GM13976 (cell line): ENCODE data around the gene TBC1D22A.
"Not testable (repeated sequence)": the region's sequence is repeated elsewhere in the genome, so short reads cannot be mapped to it uniquely, and the experiment has no call there.

Source experiments
- DNase-seq: peaks from one replicate; pipeline ENCODE4 v3.0.0; 2012; ENCODE audit warnings: low spot score
- in situ Hi-C: fragments of 300-500 bp; cut with MboI; formaldehyde crosslinking; loops from one replicate; pipeline ENCODE4 v1.12.0; 2022; ENCODE audit warnings: low sequenced_read_pairs, mixed read lengths, inconsistent platforms; ENCODE audit not compliant: unreplicated experiment
- TF ChIP-seq, protein P1 (sequence below): IDR thresholded peaks from 2 replicates; pipeline ENCODE4 v1.5.1; 2012; ENCODE audit warnings: borderline replicate concordance, mild to moderate bottlenecking; ENCODE audit not compliant: insufficient read depth; ENCODE audit errors: extremely low read depth, missing control alignments, control extremely low read depth

The TBC1D22A gene

DNA sequence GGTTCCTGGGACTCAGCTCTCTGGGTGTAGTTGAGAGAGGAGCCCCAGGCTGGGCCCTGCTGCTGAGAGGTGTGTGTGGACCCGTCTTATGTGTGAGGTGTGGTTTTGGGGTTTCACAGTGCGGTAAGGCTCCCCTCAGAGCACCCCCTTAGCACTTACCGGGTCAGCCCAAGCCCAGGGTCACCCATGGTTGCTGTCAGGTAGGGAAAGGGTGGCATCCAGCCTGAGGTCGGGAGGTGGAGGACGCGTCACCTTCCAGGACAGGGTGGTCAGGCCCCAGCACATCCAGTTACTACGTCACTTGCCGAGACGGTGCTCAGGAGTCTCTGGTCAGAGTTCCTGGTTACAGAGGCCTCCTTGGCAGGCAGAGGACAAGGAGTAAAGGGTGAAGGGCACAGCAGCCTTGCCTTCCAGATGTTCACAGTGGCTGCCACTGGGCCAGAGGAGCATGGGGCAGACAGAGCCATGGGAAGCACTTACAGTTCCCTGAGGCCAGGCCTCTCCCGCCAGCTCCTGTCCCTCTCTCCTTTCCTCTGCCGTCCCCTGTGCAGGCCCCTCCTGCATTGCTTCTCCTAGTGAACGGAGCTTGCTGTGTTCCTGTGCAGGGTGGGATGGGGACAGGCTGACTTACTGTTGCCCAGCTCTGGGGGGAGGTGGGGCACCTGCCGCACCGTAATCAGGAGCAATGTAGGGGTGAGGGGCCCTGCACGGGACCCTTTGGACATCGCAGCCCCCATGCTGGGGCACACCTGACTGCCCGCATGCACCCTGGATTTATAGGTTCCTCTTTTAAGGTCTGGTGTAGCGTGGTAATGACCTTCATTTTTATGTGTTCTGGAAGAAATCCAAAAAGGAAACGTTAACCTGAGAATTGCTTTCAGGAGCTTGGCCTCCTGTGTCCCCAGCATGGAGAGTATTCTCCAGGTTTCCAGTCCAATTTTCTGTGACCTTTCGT lies 285.9 kb downstream of the TBC1D22A start:
- in situ Hi-C loops = no loop called here
- TF ChIP-seq, protein P1, sequence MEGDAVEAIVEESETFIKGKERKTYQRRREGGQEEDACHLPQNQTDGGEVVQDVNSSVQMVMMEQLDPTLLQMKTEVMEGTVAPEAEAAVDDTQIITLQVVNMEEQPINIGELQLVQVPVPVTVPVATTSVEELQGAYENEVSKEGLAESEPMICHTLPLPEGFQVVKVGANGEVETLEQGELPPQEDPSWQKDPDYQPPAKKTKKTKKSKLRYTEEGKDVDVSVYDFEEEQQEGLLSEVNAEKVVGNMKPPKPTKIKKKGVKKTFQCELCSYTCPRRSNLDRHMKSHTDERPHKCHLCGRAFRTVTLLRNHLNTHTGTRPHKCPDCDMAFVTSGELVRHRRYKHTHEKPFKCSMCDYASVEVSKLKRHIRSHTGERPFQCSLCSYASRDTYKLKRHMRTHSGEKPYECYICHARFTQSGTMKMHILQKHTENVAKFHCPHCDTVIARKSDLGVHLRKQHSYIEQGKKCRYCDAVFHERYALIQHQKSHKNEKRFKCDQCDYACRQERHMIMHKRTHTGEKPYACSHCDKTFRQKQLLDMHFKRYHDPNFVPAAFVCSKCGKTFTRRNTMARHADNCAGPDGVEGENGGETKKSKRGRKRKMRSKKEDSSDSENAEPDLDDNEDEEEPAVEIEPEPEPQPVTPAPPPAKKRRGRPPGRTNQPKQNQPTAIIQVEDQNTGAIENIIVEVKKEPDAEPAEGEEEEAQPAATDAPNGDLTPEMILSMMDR = no peak
- DNase-seq = no peak

DNA sequence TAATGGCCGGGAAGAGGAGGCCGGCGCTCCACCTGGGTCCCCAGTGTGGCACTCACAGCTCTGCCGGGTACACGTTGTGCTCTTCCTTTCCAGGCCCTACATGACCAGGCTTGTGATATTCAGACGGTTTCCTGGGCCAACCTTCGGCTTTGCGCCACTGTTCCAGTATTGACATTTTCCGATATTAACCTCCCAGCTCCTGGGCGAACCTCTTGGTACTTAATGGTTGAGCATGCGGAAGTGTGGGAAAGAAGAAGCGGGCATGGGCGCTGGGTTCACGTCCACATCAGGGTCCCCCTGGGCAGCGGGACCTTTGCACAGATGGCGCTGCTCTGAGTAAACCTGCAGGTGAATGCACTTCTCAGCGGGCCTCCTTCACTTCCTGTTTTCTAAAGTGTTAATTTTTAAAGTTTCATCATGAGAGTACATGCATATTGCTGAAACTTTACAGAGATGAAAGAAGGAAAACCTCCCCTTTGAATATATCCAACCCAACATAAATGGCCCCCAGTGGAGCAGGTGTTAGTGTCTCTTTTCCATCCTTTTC lies 286.7 kb downstream of the TBC1D22A start:
- no peak for DNase-seq
- in situ Hi-C loops = no loop called here

DNA sequence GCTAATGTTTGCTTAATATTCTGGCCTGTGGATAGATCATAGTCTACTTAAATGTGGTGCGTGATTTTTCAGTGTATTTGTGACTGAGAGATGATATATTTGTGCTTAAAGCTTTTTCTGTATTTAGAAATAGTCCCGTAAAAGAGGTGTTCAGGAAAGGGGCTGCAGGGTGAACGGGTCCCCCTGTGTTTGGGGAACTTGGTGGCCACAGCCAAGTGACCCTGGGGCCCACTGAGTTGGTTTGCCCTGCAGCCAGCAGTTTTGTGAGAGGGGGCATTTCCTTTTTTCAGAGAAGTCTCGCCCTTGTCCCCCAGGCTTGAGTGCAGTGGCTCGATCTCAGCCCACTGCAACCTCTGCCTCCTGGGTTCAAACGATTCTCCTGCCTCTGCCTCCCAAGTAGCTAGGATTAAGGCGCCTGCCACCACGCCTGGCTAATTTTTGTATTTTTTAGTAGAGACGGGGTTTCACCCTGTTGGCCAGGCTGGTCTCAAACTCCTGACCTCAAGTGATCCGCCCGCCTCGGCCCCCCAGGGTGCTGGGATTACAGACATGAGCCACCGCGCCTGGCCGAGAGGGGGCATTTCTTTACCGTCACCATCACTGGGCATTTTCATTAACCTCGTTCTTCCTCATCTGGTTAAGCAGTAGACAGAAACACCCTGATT lies 287.4 kb downstream of the TBC1D22A start:
- DNase-seq, in situ Hi-C loops: not testable (repeated sequence)

More for the DNA sequence above, 286.7 kb downstream of the TBC1D22A start:
- TF ChIP-seq, protein P1 = no peak

- in situ Hi-C loops = no loop called here
- TF ChIP-seq, protein P1 = no peak
- no peak for DNase-seq
Observed at GRCh38 chr22:47050401-47051051, 288.1 kb downstream of the TBC1D22A start.

DNA sequence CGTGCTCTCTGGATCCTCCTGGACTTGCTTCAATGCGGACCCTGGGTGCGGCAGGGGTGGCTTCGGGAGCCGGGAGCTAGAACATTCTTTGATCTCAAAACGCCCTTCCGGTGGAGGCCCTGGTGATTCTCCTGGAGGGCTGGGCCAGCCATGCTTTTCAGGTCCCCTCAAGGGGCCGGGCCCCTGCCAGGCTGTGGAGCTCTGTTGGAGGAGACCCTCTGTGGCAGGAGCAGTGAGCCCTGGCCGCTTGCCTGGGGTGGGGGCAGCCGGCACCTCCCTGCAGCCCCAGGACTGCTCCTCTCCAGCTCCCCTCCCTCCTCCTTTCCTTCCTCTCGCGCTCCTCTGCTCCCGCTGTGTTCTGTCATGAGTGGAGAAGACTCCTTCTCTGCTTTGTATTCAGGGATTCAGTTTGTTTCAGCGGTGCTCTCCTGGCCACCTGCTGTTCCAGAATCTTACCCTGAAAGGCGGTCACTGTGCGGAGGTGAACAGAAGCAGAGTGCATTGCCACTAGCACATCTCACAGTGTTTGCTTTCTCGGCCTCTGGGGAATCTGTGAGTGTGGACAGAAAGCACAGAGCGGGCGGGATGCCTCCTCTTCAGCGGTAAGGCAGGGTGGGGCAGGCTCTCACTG lies 289.1 kb downstream of the TBC1D22A start:
- TF ChIP-seq, protein P1 = no peak
- in situ Hi-C loops = no loop called here
- no peak for DNase-seq

DNA sequence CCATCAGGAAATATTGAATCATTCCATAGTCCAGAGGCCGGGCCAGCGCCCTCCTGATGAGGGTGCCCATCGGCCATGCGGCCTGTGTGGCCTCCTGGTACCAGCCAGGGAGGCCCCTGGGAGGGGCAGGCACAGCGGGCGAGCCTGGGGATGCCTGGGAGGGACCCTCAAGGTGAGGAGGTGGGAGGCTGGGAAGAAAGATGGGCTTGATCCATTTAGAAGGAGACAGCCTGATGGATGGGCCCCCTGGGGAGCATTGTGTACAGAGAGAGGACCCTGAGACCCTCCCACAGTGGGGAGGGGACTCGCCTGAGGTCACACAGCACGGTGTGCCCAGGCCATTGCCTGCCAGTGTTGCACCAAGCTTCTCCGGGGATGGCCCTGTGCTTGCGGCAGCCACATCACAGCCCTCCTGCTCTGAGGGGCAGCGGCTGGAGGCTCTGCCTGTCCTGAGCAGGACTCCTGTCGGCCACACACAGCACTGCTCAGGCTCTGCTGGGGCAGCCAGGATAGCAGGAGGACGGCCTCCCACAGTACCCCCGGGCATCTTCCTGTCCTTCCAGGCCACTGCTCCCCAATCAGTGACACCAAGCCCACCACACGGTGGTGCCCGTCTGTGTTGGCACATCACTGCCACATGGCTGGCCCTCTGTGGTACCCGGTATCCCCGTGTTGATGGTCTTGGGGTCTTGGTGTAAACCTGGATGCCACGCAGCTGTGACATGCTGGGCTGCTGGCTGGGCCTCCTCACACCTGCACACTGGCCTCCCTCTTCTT lies 290.0 kb downstream of the TBC1D22A start:
- DNase-seq = no peak
- in situ Hi-C loops = no loop called here
- TF ChIP-seq, protein P1 = no peak
